Measurements from ENCODE around the gene SPN.

DNA sequence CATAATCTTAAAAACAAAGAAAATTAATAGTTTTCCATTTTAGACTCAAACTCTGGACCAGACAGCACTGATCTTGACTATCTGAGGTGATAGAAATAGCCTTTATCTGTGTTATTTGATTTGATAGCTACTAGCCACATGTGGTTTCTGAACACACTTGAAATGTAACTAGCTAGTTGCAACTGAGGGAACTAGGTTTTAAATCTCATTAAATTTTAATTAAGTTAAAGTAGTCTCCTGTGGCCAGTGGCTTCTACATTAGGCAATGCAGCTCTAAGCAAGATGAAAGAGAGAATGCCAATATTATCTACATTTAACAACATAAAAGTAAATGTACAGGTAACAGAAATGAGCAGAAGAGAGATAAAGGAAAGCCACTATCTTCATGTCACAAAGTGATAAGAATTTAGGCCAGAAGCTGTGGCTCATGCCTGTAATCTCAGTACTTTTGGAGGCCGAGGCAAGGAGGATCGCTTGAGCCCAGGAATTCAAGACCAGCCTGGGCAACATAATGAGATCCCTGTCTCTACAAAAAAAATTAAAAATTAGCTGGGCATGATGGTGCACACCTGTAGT, 11.2 kb upstream of the SPN start:
- TF ChIP-seq, protein P1, sequence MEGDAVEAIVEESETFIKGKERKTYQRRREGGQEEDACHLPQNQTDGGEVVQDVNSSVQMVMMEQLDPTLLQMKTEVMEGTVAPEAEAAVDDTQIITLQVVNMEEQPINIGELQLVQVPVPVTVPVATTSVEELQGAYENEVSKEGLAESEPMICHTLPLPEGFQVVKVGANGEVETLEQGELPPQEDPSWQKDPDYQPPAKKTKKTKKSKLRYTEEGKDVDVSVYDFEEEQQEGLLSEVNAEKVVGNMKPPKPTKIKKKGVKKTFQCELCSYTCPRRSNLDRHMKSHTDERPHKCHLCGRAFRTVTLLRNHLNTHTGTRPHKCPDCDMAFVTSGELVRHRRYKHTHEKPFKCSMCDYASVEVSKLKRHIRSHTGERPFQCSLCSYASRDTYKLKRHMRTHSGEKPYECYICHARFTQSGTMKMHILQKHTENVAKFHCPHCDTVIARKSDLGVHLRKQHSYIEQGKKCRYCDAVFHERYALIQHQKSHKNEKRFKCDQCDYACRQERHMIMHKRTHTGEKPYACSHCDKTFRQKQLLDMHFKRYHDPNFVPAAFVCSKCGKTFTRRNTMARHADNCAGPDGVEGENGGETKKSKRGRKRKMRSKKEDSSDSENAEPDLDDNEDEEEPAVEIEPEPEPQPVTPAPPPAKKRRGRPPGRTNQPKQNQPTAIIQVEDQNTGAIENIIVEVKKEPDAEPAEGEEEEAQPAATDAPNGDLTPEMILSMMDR (tag by site-specific recombination; IDR thresholded peaks at IDR 0.05), result no peak
- TF ChIP-seq ZNF362 (tag by site-specific recombination; IDR thresholded peaks at IDR 0.05) (no peak), ZNF629 (tag by site-specific recombination; IDR thresholded peaks at IDR 0.05) (no peak), ZBTB21 (tag by site-specific recombination; IDR thresholded peaks at IDR 0.05) (no peak), ZNF10 (tag by site-specific recombination; IDR thresholded peaks at IDR 0.05) (no peak), ZNF707 (tag by site-specific recombination; IDR thresholded peaks at IDR 0.05) (no peak), ZNF335 (tag by site-specific recombination; conservative IDR thresholded peaks at IDR 0.05) (no peak), ZFP69B (tag by site-specific recombination; IDR thresholded peaks at IDR 0.05) (no peak), TRIM28 (IDR thresholded peaks at IDR 0.05; ENCODE audit: borderline replicate concordance, low read length) (no peak), ZNF404 (tag by site-specific recombination; IDR thresholded peaks at IDR 0.05) (no peak), ZNF169 (tag by site-specific recombination; IDR thresholded peaks at IDR 0.05) (no peak), SETDB1 (IDR thresholded peaks at IDR 0.05; ENCODE audit: insufficient read length, low read length) (no peak)
